SH-SY5Y (cell line): ENCODE data around the gene TPP2.

Experiments used
- GATA2 ChIP-seq: IDR thresholded peaks from 2 replicates; pipeline ENCODE4 v1.6.1; 2011; ENCODE audit warnings: mild to moderate bottlenecking, low read depth, low read length
- GATA3 ChIP-seq: IDR thresholded peaks from 2 replicates; pipeline ENCODE4 v1.6.1; 2011; ENCODE audit warnings: low read depth, mild to moderate bottlenecking, low read length, moderate library complexity

Gene TPP2

DNA sequence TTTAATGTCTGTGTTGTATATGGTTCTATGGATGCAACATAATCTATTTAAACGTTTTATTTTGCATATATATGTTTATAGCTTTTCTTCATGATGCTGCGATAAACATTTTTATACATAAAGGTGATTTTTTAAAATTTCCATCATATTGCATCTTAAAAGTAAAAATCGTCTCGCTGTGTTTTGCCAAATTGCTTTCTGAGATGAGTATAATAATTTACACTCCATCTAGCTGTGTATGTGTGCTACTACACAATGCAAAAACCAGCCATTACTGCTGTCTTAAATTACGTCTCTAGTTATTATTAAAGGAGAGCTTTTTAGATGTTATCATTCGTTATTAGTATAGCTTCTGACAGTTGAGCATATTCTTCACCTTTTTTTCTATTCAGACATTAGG is 60.8 kb downstream of the TPP2 start:
- TF ChIP-seq GATA2 (no peak), GATA3 (no peak)

DNA sequence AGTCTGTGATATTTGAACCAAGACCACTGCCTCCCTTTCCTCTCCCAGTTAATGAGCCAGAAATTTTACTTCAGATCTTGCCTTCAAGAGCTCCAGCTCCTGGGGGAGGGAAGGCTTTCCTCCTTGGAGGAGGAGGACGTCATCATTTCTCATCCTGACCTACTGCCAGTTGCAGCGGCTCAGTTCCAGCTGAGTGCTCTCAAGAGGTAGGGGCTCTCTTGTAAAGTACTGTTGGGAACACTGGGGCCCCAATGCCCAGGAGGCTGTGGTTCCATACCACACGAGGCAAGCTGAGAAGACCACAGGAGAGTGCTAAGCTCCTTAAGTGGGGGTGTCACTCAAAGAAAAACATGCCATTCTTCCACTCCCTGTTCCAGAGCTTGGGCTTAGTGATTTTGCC is 61.9 kb downstream of the TPP2 start:
- no peak for TF ChIP-seq GATA3
- TF ChIP-seq GATA2, result no peak

DNA sequence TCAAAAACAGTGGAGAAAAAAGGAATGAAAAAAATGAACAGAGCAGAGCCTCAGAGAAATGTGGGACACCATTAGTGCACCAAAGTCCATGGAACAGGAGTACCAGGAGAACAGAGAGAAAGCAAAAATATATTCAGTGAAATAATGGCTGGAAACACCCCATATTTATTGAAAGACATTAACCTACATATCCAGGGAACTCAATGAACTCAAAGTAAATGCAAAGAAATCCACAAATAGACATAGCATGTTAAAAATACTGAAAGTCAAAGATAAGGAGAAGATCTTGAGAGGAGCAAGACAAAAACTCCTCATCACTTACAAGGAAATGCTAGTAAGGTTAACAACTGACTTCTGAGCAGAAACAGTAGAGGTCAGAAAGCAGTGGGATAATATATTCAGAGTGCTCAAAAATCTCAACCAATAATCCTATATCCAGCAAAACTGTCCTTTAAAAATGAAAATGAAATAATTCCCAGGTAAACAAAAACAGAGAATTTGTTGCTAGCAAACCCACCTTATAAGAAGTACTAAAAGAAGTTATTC is 62.5 kb downstream of the TPP2 start:
- TF ChIP-seq GATA2 (no peak), GATA3 (no peak)

DNA sequence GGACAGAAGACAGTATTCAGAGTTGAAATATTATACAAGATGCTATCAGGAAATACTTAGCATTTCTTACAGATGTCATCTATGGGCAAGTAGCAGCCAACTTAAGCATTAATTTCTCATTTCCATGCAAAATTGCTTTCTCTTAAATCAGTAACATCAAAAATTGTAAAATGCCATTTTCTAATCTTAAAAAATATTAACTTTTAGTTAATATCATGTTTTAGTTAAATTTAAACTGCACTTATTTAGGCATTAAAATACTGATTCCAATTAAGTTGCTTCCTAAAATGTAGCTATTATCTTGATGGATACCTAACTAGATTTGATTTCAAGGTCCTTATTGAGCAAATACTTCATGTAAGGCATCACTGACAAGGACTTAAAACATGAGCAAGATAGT is 70.2 kb downstream of the TPP2 start:
- TF ChIP-seq GATA3, result no peak
- no peak for TF ChIP-seq GATA2

DNA sequence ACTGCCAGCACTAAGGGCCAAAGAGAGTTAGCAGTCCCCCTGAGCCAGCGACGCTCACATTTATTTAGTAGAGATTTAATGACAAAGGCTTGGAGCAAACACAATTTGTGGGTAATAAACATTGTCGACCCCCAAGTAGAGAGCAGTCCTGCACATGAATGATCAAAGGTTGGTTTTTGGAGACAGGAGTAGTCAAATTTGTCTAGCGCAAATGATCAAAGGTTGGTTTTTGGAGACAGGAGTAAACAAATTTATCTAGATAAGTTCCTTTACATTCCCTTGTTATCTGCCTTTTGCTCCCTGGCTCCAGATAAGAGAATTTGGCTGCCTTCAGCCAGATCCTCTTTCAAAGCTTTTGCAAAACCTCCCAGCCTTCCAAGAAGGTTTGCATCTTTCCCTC is 71.1 kb downstream of the TPP2 start:
- no peak for TF ChIP-seq GATA3
- TF ChIP-seq GATA2, result no peak

DNA sequence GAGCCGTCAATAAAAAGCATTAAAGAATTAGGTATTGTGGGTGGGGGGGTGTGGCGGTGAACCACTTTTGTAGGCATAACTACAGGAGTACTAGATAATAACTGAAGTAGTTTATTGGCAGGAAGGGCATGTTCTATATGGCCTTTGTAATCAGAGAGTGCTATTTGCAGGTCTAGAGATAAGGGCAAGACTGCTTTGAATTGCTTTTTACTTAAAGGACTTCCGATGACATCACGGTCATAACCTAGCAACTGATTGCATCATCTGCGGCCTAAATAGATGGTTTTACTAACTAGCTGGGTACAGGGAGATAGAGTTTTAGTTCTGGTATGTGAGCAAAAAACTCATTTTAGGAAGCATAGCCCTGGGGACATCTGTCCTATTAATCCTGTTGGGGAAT is 73.3 kb downstream of the TPP2 start:
- TF ChIP-seq GATA2 (no peak), GATA3 (no peak)

DNA sequence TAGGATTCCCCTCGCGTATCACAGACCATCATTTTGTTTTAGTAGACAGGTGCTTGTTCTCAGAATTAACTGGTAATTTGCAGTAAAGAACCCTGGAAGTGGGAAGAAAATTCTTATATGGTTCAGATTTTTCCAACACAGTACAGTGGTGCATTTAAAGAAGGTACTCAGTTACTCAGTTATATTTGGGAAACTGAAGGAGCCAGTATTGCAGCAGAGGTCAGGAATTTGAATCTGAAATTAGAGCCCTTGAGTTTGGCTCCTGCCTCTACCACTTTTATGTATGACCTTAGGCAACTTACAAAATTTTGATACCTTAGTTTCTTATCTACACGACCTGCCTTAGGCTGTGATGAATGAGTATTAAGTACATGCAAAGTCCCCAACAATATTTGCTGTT is 78.3 kb downstream of the TPP2 start:
- TF ChIP-seq GATA2 (no peak), GATA3 (no peak)

DNA sequence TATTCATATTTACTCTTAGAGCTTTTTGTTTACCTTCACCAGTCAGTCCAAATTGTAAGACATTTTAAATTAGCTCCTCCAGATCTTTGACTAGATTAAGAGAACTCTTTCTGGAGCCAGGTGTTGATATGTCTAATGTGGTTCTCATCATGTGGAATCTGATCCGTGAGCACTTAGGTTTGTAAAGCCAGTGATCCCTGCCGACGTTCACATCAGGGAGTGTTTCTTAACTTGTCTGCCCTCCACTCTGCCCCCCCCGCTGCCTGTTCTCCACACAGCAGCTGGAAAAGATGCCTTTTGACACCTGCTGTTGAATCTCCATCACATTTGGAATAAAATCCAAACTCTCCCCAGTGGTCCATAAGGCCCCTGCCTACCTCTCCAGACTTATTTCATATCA is 80.3 kb downstream of the TPP2 start:
- TF ChIP-seq GATA3 (no peak), GATA2 (no peak)

DNA sequence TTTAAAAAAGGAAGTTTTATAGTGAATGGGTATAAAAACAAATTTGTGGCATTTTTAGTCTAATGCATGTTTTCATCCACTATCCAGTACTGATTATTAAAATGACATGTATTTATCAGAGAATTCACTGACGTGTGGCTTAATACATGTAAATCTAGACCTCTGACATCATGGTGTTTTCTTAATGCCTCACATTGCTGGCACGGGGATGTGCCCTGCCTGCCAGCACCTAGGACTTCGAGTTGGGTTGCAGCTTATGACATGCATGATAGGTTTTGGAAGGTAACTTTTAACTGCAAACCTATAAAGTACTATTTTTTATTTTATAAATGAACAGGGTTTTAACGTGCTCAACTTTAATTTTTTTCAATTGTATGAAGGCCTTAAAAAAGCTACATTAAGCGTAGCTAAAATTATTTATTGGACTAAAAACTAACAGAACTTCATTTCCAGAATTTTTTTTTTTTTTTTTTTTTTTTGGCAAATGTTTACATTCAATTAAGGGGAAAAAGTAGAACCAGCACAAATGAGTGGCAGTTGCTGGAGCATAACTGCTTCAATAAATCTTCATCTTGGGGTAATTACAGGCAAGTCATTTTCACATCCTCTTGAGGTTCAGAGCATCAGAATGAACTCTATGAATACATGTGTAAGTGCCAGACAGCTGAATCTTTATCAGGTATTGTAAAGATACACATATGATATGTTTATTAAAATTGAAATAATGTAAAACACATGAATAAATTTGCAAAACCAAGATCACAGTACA is 81.7 kb downstream of the TPP2 start:
- TF ChIP-seq GATA3 (no peak), GATA2 (no peak)

DNA sequence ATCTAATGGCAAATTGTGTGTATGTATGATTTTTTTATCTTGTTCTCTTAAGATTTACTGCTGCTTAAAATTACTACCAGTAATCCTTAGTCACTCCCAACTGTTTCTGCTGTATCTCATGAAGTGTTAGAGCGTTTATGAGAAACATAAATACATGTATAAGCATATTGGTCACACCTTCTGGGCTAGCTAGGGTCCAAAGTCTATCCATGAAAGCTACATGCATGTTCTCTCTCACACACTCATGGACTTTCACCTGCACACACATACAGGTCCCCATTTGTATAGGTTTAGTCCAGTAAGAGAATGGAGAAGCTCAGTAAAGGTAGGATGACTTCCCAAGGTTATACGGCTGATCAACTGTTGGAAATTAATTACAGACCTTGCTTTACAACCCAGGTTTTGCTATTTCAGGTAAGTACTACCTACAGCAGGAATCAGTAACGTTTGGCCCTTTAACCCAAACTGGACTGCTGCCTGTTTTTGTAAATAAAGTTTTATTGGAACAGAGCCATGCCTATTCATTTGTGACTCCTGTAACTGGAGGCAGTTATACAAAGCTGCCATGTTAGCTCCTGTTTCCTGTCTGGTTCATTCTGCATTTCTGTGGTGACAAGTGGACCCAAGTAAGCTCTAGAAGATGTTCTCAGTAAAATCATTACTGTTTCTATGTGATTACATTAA is 82.8 kb downstream of the TPP2 start:
- TF ChIP-seq GATA2, result no peak
- TF ChIP-seq GATA3, result no peak

DNA sequence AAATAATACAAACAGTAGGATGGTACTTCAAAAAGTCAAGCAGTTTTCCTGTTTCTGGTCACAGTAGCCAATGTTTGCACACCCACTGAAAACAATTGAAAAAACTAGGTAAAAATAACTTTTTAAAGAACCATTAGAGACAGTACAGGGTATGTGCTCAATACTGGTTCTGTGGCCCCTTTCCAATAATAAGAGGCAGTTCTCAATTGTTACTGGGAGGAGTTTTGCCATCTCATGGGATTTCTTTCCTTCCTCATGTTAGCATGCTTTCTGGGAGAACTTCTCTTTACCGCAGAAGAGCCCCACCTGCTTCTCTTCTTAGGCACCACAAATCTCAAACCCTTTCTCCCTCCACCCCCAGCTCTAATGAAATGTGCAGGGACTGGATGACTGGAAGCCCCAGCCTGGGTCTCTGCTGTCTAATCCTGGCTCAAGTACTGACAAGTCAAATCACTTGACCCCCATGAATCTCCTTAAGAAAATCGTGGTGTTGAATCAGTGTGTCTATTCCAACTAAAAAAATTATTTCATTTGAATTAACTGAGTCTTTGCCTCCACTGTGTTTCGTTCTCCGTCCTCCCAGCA is 83.4 kb downstream of the TPP2 start:
- TF ChIP-seq GATA3, result no peak
- TF ChIP-seq GATA2, result no peak

DNA sequence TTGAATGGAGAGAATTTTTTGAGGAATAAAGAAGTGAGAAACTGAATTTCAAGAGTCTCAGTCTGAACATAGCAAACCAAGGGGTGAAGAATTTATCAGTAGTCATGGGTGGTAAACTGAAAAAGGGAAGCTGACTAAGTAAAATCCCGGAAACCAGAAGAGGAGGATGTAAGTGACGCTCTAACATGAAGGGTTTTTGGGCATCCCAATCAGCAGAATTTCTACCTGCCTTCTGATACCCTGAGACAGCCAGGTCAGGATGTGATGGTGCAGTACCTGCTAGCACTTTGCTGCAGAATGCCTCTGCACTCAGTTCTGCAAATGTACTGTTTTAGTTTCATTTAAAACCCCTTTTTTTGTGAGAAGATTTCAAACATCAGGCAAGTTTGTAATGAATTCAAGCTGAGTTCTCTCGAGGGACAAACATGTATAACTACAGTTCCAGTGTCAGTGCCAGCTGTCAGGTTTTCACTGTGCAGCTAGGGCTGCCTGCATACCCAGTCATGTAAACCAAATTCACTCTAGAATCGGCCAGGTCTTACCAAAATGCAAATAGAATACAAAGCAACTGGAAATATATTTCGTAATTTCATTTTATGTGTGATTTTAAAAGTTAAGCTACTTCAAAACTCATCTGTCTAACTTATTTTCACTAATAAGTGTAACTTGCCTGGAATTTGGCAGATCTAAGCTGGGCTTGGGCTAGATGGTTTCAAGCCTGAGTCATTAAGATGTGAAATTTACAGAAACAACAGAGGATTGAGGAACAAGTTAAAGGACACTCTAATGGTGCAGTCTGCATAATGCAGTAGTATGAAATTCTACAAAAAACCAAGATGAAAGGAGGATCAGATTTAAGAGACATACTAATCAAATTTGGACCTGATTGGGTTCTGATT is 84.3 kb downstream of the TPP2 start:
- no peak for TF ChIP-seq GATA2
- no peak for TF ChIP-seq GATA3

DNA sequence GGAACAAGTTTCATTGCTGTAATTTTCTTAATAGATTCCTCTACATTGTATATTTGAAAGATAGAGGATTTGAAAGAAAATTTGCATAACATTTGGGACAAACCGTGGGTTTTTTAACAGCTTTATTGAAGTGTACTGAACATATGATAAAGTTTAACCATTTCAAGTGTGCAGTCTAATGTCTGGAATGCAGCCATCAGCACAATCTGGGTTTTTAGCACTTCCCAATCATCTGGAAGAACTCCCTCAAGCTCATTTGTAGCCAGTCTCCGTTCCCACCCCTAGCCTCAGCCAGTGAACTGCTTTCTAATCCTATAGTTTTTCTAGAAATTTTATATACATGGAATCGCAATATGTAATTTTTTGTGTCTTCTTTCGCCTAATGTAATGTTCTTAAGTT is 85.4 kb downstream of the TPP2 start:
- TF ChIP-seq GATA3, result no peak
- TF ChIP-seq GATA2, result no peak

DNA sequence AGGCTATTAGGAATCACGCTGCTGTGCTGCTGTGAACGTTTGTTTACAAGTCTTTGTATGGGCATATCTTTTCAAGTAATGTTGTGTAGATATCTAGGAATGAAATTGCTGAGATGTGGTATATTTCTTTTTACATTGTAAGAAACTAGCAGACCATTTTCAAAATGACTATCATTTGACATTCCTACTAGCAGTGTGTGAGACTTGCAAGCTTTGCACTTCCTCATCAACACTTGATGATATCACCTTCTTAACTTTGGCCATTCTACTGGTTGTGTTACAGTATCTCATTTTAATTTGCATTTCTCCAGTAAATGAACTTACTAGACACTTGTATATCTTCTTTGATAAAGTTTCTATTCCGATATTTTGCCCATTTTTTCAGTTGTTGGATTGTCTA is 85.9 kb downstream of the TPP2 start:
- TF ChIP-seq GATA2, result no peak
- TF ChIP-seq GATA3, result no peak
